DMS53 treated with DMSO at 0.1 percent for 48 hours (cell line): ENCODE data around the gene LRRC61.

ENCODE experiments used
- DNase-seq: peaks from one replicate; lab custom pipeline; 2025; ENCODE audit not compliant: unreplicated experiment; lab: John Stamatoyannopoulos, UW

The LRRC61 gene

GRCh38 chr7:150329331-150330120, 6.4 kb downstream of the LRRC61 start:
- no peak for DNase-seq

- DNase-seq = no peak
Measured at GRCh38 chr7:150330211-150330885, 7.2 kb downstream of the LRRC61 start.

- no peak for DNase-seq
Measured at GRCh38 chr7:150332852-150333635, 9.9 kb downstream of the LRRC61 start.

GRCh38 chr7:150333659-150334058, 10.5 kb downstream of the LRRC61 start:
- no peak for DNase-seq

GRCh38 chr7:150334108-150334507, 11.0 kb downstream of the LRRC61 start:
- DNase-seq = no peak

GRCh38 chr7:150335108-150335773, 12.1 kb downstream of the LRRC61 start:
- DNase-seq = no peak

GRCh38 chr7:150335774-150336112, 12.6 kb downstream of the LRRC61 start:
- no peak for DNase-seq

- no peak for DNase-seq
Measured at GRCh38 chr7:150336746-150337145, 13.6 kb downstream of the LRRC61 start.

GRCh38 chr7:150337179-150337578, 14.0 kb downstream of the LRRC61 start:
- DNase-seq = no peak

- DNase-seq = no peak
Measured at GRCh38 chr7:150337659-150338081, 14.5 kb downstream of the LRRC61 start.

- DNase-seq = no peak
Measured at GRCh38 chr7:150338166-150338829, 15.1 kb downstream of the LRRC61 start.

- no peak for DNase-seq
Measured at GRCh38 chr7:150339409-150339809, 16.3 kb downstream of the LRRC61 start.

GRCh38 chr7:150340024-150340749, 17.0 kb downstream of the LRRC61 start:
- no peak for DNase-seq

- no peak for DNase-seq
Measured at GRCh38 chr7:150340875-150341262, 17.7 kb downstream of the LRRC61 start.

- no peak for DNase-seq
Measured at GRCh38 chr7:150341263-150342120, 18.3 kb downstream of the LRRC61 start, which contains the start of gene RARRES2. RARRES2 (minus strand) TSS chr7:150341629; CDS start chr7:150340609, 1,020 bp downstream.

- no peak for DNase-seq
Measured at GRCh38 chr7:150342121-150342408, 18.9 kb downstream of the LRRC61 start.

- no peak for DNase-seq
Measured at GRCh38 chr7:150343225-150343624, 20.1 kb downstream of the LRRC61 start.

- DNase-seq = no peak
Measured at GRCh38 chr7:150344299-150344698, 21.1 kb downstream of the LRRC61 start.

GRCh38 chr7:150345012-150345411, 21.9 kb downstream of the LRRC61 start:
- DNase-seq = no peak
